HCT116 (cell line): ENCODE data around the gene RAB21. TPM values are rescaled to one million over a fixed set of nuclear protein-coding genes. Genes with fewer than 3 reads are reported as not detected.
"Not testable (repeated sequence)": the region's sequence is repeated elsewhere in the genome, so short reads cannot be mapped to it uniquely, and the experiment has no call there.

ENCODE experiments used
- ATAC-seq: fragments of 200-7000 bp; cut with Tn5 transposase; 2 replicates; pipeline ENCODE4 v1.9.1; 2020; ENCODE audit warnings: mild to moderate bottlenecking, moderate library complexity
- BruUV-seq: library from RNA; stranded (reverse); fragments of 400-500 nt; replicated peaks from 2 replicates; lab custom pipeline; 2021; lab: Mats Ljungman, UMichigan
- CTCF ChIA-PET: fragments of 300-600 bp; sonication (Branson Sonifier 250); formaldehyde crosslinking; loops from one replicate; lab custom pipeline; 2021; ENCODE audit warnings: antibody characterized with exemption; lab: Charles Lee
- POLR2A ChIA-PET: fragments of 300-600, 350-600 bp; sonication (Branson Sonifier 250); formaldehyde crosslinking; loops from one replicate; lab custom pipeline; 2021; ENCODE audit warnings: antibody characterized with exemption; lab: Charles Lee
- RAD21 ChIA-PET, 2 experiments: fragments of 300-600 bp; sonication (Branson Sonifier 250); formaldehyde crosslinking; loops; one replicate each; lab custom pipeline; 2023; ENCODE audit warnings: low total read pairs in 2 of 2; ENCODE audit not compliant: uncharacterized antibody in 2 of 2, unreplicated experiment in 2 of 2, low non-redundant PET in 1 of 2; lab: Charles Lee
- DNase-seq: peaks from one replicate; pipeline ENCODE4 v3.0.0-alpha.2; 2010; ENCODE audit warnings: low read depth, low spot score
- H2AFZ ChIP-seq: fragments of 200-600 bp; shearing (Covaris generic), sonication (generic); 2 replicates; pipeline ENCODE4 v1.6.1; 2017; ENCODE audit warnings: low read depth, mixed run types, mixed read lengths, antibody characterized with exemption, low read length; ENCODE audit not compliant: poor library complexity, severe bottlenecking
- H3K27ac ChIP-seq: 2 replicates; pipeline ENCODE4 v1.5.1; 2012; ENCODE audit warnings: low read depth, low read length
- H3K27me3 ChIP-seq: fragments of 200-600 bp; sonication (generic); 2 replicates; pipeline ENCODE4 v1.6.1; 2016; ENCODE audit warnings: mixed run types, low read length, mixed read lengths; ENCODE audit not compliant: insufficient read depth
- H3K36me3 ChIP-seq, 2 experiments: fragments of 200-500 bp in 1 of 2; fragments of 200-600 bp in 1 of 2; sonication (Bioruptor generic) in 1 of 2; sonication (generic) in 1 of 2; 2 replicates each; pipeline versions ENCODE4 v1.5.1 to v1.6.1; 2014 to 2016; ENCODE audit warnings: low read length in 2 of 2, inconsistent platforms in 1 of 2, mixed read lengths in 1 of 2, mixed run types in 1 of 2; ENCODE audit not compliant: insufficient read depth in 2 of 2, control insufficient read depth in 1 of 2
- H3K4me1 ChIP-seq, 2 experiments: fragments of 200-600 bp in 1 of 2; sonication (generic) in 1 of 2; 2 replicates each; pipeline versions ENCODE4 v1.5.1 to v1.6.1; 2012 to 2017; ENCODE audit warnings: low read length in 2 of 2, inconsistent platforms in 1 of 2, mild to moderate bottlenecking in 1 of 2, mixed read lengths in 1 of 2, mixed run types in 1 of 2, moderate library complexity in 1 of 2; ENCODE audit not compliant: insufficient read depth in 2 of 2, control insufficient read depth in 1 of 2
- H3K4me2 ChIP-seq: fragments of 200-600 bp; sonication (generic); 2 replicates; pipeline ENCODE4 v1.6.1; 2017; ENCODE audit warnings: mixed run types, low read length, mixed read lengths
- H3K4me3 ChIP-seq, 2 experiments: fragments of 200-600 bp in 1 of 2; sonication (generic) in 1 of 2; replicated peaks in 1 of 2; 2 replicates each; pipeline ENCODE4 v1.5.1; 2011 to 2016; ENCODE audit warnings: low read length in 2 of 2, control low read depth in 1 of 2, low read depth in 1 of 2, mild to moderate bottlenecking in 1 of 2, mixed read lengths in 1 of 2, mixed run types in 1 of 2
- H3K79me2 ChIP-seq: fragments of 200-600 bp; sonication (generic); 2 replicates; pipeline ENCODE4 v1.6.1; 2017; ENCODE audit warnings: mild to moderate bottlenecking, mixed run types, low read length, moderate library complexity, mixed read lengths; ENCODE audit not compliant: insufficient read depth
- H3K9ac ChIP-seq: fragments of 200-600 bp; sonication (generic); 2 replicates; pipeline ENCODE4 v1.6.1; 2016; ENCODE audit warnings: low read length, mixed read lengths
- H3K9me2 ChIP-seq: fragments of 200-600 bp; sonication (generic), shearing (Covaris generic); 2 replicates; pipeline ENCODE4 v1.6.1; 2017; ENCODE audit warnings: mixed run types, mild to moderate bottlenecking, moderate library complexity; ENCODE audit not compliant: insufficient read depth
- H3K9me3 ChIP-seq, 2 experiments: fragments of 200-500 bp in 1 of 2; fragments of 200-600 bp in 1 of 2; sonication (Bioruptor generic) in 1 of 2; sonication (generic) in 1 of 2; 2 replicates each; pipeline ENCODE4 v1.6.1; 2014 to 2017; ENCODE audit warnings: low read length in 2 of 2, mixed read lengths in 2 of 2, inconsistent platforms in 1 of 2, low read depth in 1 of 2, mild to moderate bottlenecking in 1 of 2, mixed run types in 1 of 2, moderate library complexity in 1 of 2; ENCODE audit not compliant: control insufficient read depth in 1 of 2, insufficient read depth in 1 of 2
- H4K20me1 ChIP-seq: fragments of 200-600 bp; sonication (generic), shearing (Covaris generic); 2 replicates; pipeline ENCODE4 v1.6.1; 2017; ENCODE audit warnings: mixed run types, mild to moderate bottlenecking, moderate library complexity; ENCODE audit not compliant: insufficient read depth
- ATF3 ChIP-seq: IDR thresholded peaks from 2 replicates; pipeline ENCODE4 v1.6.1; 2012
- CEBPB ChIP-seq: IDR thresholded peaks from 2 replicates; pipeline ENCODE4 v1.6.1; 2012; ENCODE audit warnings: low read depth
- ELF1 ChIP-seq: IDR thresholded peaks from 2 replicates; pipeline ENCODE4 v1.6.1; 2012; ENCODE audit warnings: low read depth, borderline replicate concordance
- EZH2phosphoT487 ChIP-seq: fragments of 200-600 bp; IDR thresholded peaks from 2 replicates; pipeline ENCODE4 v1.6.1; 2018; ENCODE audit warnings: antibody characterized with exemption, borderline replicate concordance
- POLR2A ChIP-seq: IDR thresholded peaks from 2 replicates; pipeline ENCODE4 v1.7.0; 2011; ENCODE audit warnings: borderline replicate concordance; ENCODE audit not compliant: insufficient read depth, insufficient read length; ENCODE audit errors: extremely low read depth
- POLR2AphosphoS5 ChIP-seq: IDR thresholded peaks from 2 replicates; pipeline ENCODE4 v1.6.1; 2011; ENCODE audit warnings: mild to moderate bottlenecking, low read depth, low read length, moderate library complexity
- RAD21 ChIP-seq: IDR thresholded peaks from 2 replicates; pipeline ENCODE4 v1.6.1; 2012; ENCODE audit warnings: low read depth, mild to moderate bottlenecking
- REST ChIP-seq: IDR thresholded peaks from 2 replicates; pipeline ENCODE4 v1.6.1; 2012; ENCODE audit warnings: low read depth
- SIN3A ChIP-seq: IDR thresholded peaks from 2 replicates; pipeline ENCODE4 v1.6.1; 2012; ENCODE audit warnings: low read depth
- SP1 ChIP-seq: IDR thresholded peaks from 2 replicates; pipeline ENCODE4 v1.6.1; 2012; ENCODE audit warnings: low read depth
- TCF7L2 ChIP-seq: IDR thresholded peaks from 2 replicates; pipeline ENCODE4 v1.7.0; 2011; ENCODE audit warnings: borderline replicate concordance, inconsistent platforms; ENCODE audit not compliant: insufficient read depth, insufficient read length; ENCODE audit errors: extremely low read depth
- YY1 ChIP-seq: IDR thresholded peaks from 2 replicates; pipeline ENCODE4 v1.6.1; 2011; ENCODE audit warnings: low read length, low read depth, moderate library complexity, mild to moderate bottlenecking; ENCODE audit not compliant: insufficient replicate concordance; ENCODE audit errors: extremely low read depth
- ZBTB33 ChIP-seq: IDR thresholded peaks from 2 replicates; pipeline ENCODE4 v1.6.1; 2011; ENCODE audit warnings: mild to moderate bottlenecking, low read length, moderate library complexity; ENCODE audit not compliant: insufficient replicate concordance; ENCODE audit errors: extremely low read depth
- ZFX ChIP-seq: fragments of 450-650 bp; IDR thresholded peaks from 2 replicates; pipeline ENCODE4 v1.6.1; 2017
- intact Hi-C: fragments of 100-400 bp; cut with micrococcal nuclease; formaldehyde crosslinking; loops from 2 replicates; pipeline ENCODE4 v1.10.0; 2022
- total RNA-seq: library from RNA; stranded (reverse); gene quantifications from one replicate; pipeline ENCODE4 v1.2.1, GENCODE V29; 2021; ENCODE audit not compliant: unreplicated experiment

Gene RAB21
- total RNA-seq, 1 experiment from 2014 or later: 57.1 TPM

GRCh38 chr12:71822088-71822487, 67.4 kb downstream of the RAB21 start:
- H3K4me3 ChIP-seq, H3K4me1 ChIP-seq, intact Hi-C loops, H3K27ac ChIP-seq, RAD21 ChIA-PET, POLR2A ChIA-PET, BruUV-seq, H3K36me3 ChIP-seq, H4K20me1 ChIP-seq, ATAC-seq, H3K27me3 ChIP-seq, H3K9ac ChIP-seq, DNase-seq, H3K9me2 ChIP-seq, H3K9me3 ChIP-seq, H3K79me2 ChIP-seq, H2AFZ ChIP-seq, CTCF ChIA-PET, H3K4me2 ChIP-seq: not testable (repeated sequence)

GRCh38 chr12:71828813-71829212, 74.2 kb downstream of the RAB21 start:
- no peak for DNase-seq
- Histone ChIP-seq H3K9me3 (no peaks in the 10 kb centered on the region), H3K27ac (no peak overlapping the region), H4K20me1 (no peaks in the 10 kb centered on the region), H3K4me2 (no peak overlapping the region), H3K4me1 (peaks cover 0 to 3% of the 10 kb centered on the region in 2 experiments; a peak in 2 of 4 replicates), H3K9ac (no peak overlapping the region), H2AFZ (no peak overlapping the region), H3K36me3 (no peaks in the 10 kb centered on the region), H3K4me3 (no peak overlapping the region), H3K27me3 (no peaks in the 10 kb centered on the region), H3K79me2 (no peaks in the 10 kb centered on the region), H3K9me2 (no peaks in the 10 kb centered on the region)
- TF ChIP-seq ATF3 (no peak), POLR2AphosphoS5 (no peak), TCF7L2 (no peak), RAD21 (no peak), ZBTB33 (no peak), SIN3A (no peak), EZH2phosphoT487 (no peak), POLR2A (no peak), CEBPB (no peak), ELF1 (no peak), ZFX (no peak), REST (no peak), SP1 (no peak), YY1 (no peak)
- ATAC-seq: no peak
- ChIA-PET POLR2A (no interaction called here), RAD21 (no interaction called here), CTCF (no interaction called here)
- no TSS peak for BruUV-seq
- intact Hi-C loops: no loop called here
